Omental fat pad (tissue), 4 donors: ENCODE results near the gene GLOD5. TPM values are rescaled to one million over a fixed set of nuclear protein-coding genes. Genes with fewer than 3 reads are reported as not detected.

ENCODE experiments used
- ATAC-seq: fragments of 150-250 bp; one replicate; pipeline ENCODE4 v1.9.1; 2016; ENCODE audit warnings: mild to moderate bottlenecking, moderate library complexity; ENCODE audit not compliant: low FRiP score
- DNase-seq: peaks from one replicate; pipeline ENCODE4 v3.0.0-alpha.2; 2019; ENCODE audit warnings: low spot score
- total RNA-seq, 4 donors: library from RNA; depleted of rRNA; stranded (reverse); fragments of >200 nt; gene quantifications; one replicate each; pipeline ENCODE4 v1.1.0, GENCODE V29; 2016
- TF ChIP-seq, protein P1 (sequence below), 3 donors: fragments of 450-650 bp; IDR thresholded peaks; one replicate each; pipeline ENCODE4 v1.5.1; 2016 to 2017; ENCODE audit warnings: antibody characterized with exemption in 3 of 3, mild to moderate bottlenecking in 3 of 3, moderate library complexity in 2 of 3

GLOD5 gene
- total RNA-seq, 4 donors from 2014 or later = not detected

DNA sequence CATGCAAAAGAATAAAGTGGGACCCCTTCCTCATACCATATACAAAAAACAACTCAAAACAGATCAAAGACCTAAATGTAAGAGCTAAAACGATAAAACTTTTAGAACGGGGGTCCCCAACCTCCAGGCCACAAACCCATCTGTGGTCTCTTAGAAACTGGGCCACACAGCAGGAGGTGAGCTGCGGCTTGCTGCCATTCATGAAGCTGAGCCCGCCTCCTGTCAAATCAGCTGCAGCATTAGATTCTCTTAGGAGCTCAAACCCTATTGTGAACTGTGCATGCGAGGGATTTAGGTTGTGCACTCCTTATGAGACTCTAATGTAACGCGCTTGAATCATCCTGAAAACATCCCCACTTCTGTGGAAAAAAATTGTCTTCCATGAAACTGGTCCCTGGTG, 17.9 kb downstream of the GLOD5 start:
- no peak for ATAC-seq
- no peak for DNase-seq
- TF ChIP-seq, protein P1, sequence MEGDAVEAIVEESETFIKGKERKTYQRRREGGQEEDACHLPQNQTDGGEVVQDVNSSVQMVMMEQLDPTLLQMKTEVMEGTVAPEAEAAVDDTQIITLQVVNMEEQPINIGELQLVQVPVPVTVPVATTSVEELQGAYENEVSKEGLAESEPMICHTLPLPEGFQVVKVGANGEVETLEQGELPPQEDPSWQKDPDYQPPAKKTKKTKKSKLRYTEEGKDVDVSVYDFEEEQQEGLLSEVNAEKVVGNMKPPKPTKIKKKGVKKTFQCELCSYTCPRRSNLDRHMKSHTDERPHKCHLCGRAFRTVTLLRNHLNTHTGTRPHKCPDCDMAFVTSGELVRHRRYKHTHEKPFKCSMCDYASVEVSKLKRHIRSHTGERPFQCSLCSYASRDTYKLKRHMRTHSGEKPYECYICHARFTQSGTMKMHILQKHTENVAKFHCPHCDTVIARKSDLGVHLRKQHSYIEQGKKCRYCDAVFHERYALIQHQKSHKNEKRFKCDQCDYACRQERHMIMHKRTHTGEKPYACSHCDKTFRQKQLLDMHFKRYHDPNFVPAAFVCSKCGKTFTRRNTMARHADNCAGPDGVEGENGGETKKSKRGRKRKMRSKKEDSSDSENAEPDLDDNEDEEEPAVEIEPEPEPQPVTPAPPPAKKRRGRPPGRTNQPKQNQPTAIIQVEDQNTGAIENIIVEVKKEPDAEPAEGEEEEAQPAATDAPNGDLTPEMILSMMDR (IDR thresholded peaks at IDR 0.05) = no peak

DNA sequence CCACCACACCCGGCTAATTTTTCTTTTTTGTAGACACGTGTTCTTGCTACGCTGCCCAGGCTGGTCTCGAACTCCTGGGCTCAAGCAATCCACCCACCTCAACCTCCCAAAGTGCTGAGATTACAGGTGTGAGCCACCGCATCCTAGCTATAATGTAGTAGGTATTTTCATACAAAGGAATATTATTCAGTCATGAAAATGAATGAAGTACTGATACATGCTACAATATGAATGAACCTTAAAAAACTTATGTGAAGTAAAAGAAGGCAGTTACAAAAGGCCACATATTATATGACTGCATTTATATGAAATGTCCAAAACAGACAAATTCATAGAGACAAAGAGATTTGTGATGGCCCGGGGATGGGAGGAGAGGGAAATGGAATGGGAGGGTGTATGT, 20.2 kb downstream of the GLOD5 start:
- TF ChIP-seq, protein P1 (IDR thresholded peaks at IDR 0.05) = no peak
- ATAC-seq (no peak), DNase-seq (no peak)

DNA sequence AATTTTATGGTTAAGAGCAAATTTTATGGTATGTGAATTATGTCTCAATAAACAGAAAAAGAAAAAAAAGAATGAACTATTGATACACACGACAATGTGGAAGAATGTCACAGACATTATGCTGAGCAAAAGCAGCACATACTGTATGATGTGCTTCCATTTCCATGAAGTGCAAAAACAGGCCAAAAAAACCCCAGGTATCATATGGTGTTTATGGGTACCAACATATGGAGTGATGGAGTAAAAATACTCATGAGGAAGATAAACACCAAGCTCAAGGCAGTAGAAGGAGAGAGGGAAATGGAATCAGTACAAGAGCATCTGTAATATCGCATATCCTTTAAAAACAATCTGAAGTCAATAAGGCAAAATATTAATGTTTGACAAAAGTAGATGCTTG, 20.7 kb downstream of the GLOD5 start:
- DNase-seq = no peak
- ATAC-seq = no peak
- TF ChIP-seq, protein P1 (IDR thresholded peaks at IDR 0.05) = no peak

DNA sequence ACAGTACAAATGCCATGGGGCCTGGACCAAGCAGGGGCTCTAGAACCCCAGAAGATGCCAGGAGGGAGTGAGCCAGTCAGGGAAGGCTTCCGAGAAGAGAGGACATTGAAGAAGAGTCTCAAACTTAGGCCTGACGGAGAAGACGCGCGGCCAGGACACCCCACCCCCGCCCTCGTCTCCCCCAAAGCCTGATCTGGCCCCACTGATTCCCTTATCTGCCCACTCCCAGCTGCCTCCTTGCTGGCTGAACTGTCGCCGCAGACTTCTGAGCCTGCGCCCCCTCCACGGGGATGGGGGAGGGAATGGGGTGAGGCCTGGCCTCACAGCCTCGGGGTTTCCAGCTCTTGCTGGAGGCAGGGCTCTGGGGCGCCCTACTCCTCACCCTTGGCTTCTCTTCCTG, 21.2 kb downstream of the GLOD5 start:
- ATAC-seq = no peak
- DNase-seq = no peak
- TF ChIP-seq, protein P1 (IDR thresholded peaks at IDR 0.05) = no peak

DNA sequence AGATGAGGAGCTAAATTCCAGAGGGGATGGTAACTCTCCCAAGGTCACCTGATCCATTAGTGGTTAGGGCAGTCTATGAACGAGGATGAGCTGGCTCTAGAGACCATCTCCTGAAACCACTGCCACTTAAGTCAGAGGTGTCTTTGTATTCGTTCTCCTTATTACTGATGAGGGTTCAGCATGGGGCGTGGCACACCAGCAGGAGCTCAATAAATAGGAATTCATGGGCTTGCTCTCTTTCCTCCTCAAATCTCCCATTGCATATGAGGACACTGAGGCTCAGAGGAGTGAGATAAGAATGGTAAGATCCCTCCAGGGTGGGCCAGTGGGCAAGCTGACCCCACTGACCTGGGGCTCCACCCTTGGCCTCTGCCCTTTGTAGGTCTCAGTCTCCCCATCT, 23.2 kb downstream of the GLOD5 start:
- DNase-seq (no peak), ATAC-seq (no peak)
- TF ChIP-seq, protein P1 (IDR thresholded peaks at IDR 0.05) = no peak

DNA sequence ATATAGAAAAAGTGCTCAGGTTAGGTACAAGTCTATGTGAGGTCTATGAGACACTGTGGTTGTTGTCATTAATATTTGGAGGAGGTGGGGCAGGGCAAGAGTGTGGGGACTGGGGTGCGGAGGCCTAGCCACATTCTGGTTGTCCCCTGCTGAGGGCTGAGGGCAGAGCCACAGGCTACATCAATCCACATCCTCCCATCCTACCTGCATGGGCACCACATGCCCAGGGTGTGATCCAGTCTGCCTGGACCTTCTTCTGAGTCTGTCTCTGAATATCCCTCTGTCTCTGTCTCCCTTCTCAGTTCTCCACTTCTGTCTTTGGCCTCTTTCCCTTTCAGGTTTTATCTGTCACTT, 23.6 kb downstream of the GLOD5 start:
- TF ChIP-seq, protein P1 (IDR thresholded peaks at IDR 0.05) = no peak
- no peak for ATAC-seq
- no peak for DNase-seq

DNA sequence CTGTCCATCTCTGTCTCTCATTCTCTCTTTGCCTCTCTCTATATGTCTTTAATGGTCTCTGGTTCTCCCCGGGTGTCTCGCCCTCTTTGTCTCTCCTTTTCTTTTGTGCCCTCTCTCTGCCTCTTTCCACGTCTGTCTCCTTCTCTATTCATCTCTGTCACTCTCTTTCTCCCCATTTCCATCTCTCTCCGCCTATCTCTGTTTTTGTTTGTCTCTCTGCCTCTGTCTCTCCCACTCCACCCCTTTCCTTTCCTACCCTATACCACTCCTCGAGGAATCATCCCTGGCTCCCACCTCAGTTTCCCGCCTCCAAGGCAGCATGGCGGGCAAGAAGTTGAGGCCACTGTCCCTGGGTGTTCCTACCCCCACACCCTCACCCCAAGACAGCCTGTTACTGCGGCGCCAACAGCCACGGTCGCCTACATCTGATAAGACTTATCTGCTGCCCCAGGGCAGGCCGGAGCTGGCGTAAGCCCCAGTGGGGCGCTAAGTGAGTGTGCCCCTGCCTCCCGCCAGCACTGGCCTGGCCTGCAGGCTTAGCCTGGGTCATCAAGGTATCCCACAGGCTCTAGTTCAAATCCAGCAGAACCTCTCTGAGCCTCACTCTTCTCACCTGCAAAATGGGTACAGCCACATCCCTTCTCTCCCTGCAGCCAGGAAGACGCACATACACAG, 24.1 kb downstream of the GLOD5 start:
- TF ChIP-seq, protein P1 (IDR thresholded peaks at IDR 0.05) = no peak
- no peak for ATAC-seq

More for the DNA sequence above, 24.1 kb downstream of the GLOD5 start:
- DNase-seq = no peak
